ENCODE data around the gene VTI1A. TPM values are rescaled to one million over a fixed set of nuclear protein-coding genes. Genes with fewer than 3 reads are reported as not detected.
"Not testable (repeated sequence)": the region's sequence is repeated elsewhere in the genome, so short reads cannot be mapped to it uniquely, and the experiment has no call there.

VTI1A gene
- total and polyA plus RNA-seq, 9 of the 15 experiments (the other 6 are each of a cell fraction or from before 2014, with no cell fraction given): 9.3 to 21.4 (median 16.0) TPM

DNA sequence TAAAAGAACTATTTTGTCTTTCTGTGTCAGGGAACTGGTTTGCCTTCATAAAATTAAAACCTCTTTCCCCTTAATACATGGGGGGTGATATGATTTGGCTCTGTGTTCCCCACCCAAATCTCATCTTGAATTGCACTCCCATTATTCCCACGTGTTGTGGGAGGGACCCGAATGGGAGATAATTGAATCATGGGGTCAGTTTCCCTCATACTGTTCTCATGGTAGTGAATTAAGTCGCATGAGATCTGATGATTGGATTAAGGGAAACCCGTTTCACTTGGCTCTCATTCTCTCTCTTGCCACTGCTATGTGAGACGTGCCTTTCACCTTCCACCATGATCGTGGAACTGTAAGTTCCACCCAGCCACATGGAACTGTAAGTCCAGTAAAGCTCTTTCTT, 142.1 kb downstream of the VTI1A start:
- ATAC-seq (no peak), DNase-seq (ENCODE audit: extremely low read depth in 1 of 4, low spot score in 3 of 4) (no peak), FAIRE-seq (no peak)
- H2AFZ ChIP-seq (ENCODE audit: low read depth, low read length): no peak overlapping the region
- intact Hi-C loops (cut with micrococcal nuclease) (no loop called here), in situ Hi-C loops (cut with MboI) (no loop called here)
- no peaks in the 10 kb centered on the region for H4K20me1 ChIP-seq (replicated peaks; ENCODE audit: control insufficient read depth, insufficient read depth, low read length)
- H3K36me3 ChIP-seq (ENCODE audit: control insufficient read depth, insufficient read depth, low read length): no peaks in the 10 kb centered on the region
- WGBS (ENCODE audit: insufficient coverage, low coverage, missing lambda C conversion rate): 59% methylated on average over 6 of the region's 6 CpGs
- H3K79me2 ChIP-seq (ENCODE audit: control insufficient read depth, insufficient read depth, low read length): no peaks in the 10 kb centered on the region
- no peak overlapping the region for H3K9ac ChIP-seq (ENCODE audit: insufficient read depth in 1 of 2, low read depth in 2 of 2, low read length in 2 of 2)
- no peak for TF ChIP-seq ZNF431 (CRISPR knock-in tag; IDR thresholded peaks at IDR 0.05)
- no peak overlapping the region for H3K4me2 ChIP-seq (ENCODE audit: insufficient read depth, low read length)
- no peaks in the 10 kb centered on the region for H3K27me3 ChIP-seq (ENCODE audit: control insufficient read depth in 2 of 2, insufficient read depth in 2 of 2, low read length in 2 of 2)
- H3K27ac ChIP-seq (ENCODE audit: extremely low read depth, low read depth, low read length): no peak overlapping the region
- H3K9me1 ChIP-seq (ENCODE audit: control insufficient read depth, insufficient read depth, low read length): no peaks in the 10 kb centered on the region
- no peak overlapping the region for H3K4me3 ChIP-seq
- CTCF ChIA-PET (ENCODE audit: low intra/inter-chr PET ratio): no interaction called here
- no TSS peak for BruUV-seq (replicated peaks)
- no peaks in the 10 kb centered on the region for H3K4me1 ChIP-seq (replicated peaks in 1 of 2; ENCODE audit: control insufficient read depth in 2 of 2, insufficient read depth in 2 of 2, low read length in 2 of 2)
- POLR2A ChIA-PET: no interaction called here
- H3K9me3 ChIP-seq (replicated peaks; ENCODE audit: control insufficient read depth, insufficient read depth, low read depth, low read length): no peaks in the 10 kb centered on the region

DNA sequence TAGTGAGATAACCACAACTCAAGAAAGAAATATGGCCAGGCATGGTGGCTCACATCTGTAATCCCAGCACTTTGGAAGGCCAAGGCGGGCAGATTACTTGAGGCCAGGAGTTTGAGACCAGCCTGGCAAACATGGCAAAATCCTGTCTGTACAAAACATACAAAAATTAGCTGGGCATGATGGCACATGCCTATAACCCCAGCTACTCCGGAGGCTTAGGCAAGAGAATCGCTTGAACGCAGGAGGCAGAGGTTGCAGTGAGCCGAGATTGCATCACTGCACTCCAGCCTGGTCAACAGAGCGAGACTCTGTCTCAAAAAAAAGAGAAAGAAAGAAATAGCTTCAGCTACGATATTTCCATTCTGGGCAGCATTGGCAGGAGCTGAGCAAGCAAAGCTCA, 143.8 kb downstream of the VTI1A start:
- FAIRE-seq; in situ Hi-C loops (cut with MboI): not testable (repeated sequence)

More for the DNA sequence above, 143.8 kb downstream of the VTI1A start:
- DNase-seq (ENCODE audit: extremely low read depth in 1 of 4, low spot score in 3 of 4); H3K27ac ChIP-seq (ENCODE audit: extremely low read depth, low read depth, low read length); H3K4me3 ChIP-seq; H3K79me2 ChIP-seq (ENCODE audit: control insufficient read depth, insufficient read depth, low read length); H4K20me1 ChIP-seq (replicated peaks; ENCODE audit: control insufficient read depth, insufficient read depth, low read length); intact Hi-C loops (cut with micrococcal nuclease); CTCF ChIA-PET (ENCODE audit: low intra/inter-chr PET ratio); H3K27me3 ChIP-seq (ENCODE audit: control insufficient read depth in 2 of 2, insufficient read depth in 2 of 2, low read length in 2 of 2); H3K4me1 ChIP-seq (replicated peaks in 1 of 2; ENCODE audit: control insufficient read depth in 2 of 2, insufficient read depth in 2 of 2, low read length in 2 of 2); ATAC-seq; H3K9me1 ChIP-seq (ENCODE audit: control insufficient read depth, insufficient read depth, low read length); BruUV-seq (replicated peaks); H3K9ac ChIP-seq (ENCODE audit: insufficient read depth in 1 of 2, low read depth in 2 of 2, low read length in 2 of 2); H3K4me2 ChIP-seq (ENCODE audit: insufficient read depth, low read length); H3K9me3 ChIP-seq (replicated peaks; ENCODE audit: control insufficient read depth, insufficient read depth, low read depth, low read length); H2AFZ ChIP-seq (ENCODE audit: low read depth, low read length); H3K36me3 ChIP-seq (ENCODE audit: control insufficient read depth, insufficient read depth, low read length): not testable (repeated sequence)
- 94% methylated on average over 6 of the region's 7 CpGs for WGBS (ENCODE audit: insufficient coverage, low coverage, missing lambda C conversion rate)
- POLR2A ChIA-PET: interaction anchor here (0.8 kb wide), 1 partner anchor 453 kb away, joined by 3 read pairs; no protein-coding TSS in a partner anchor

All from K562 (cell line).